Dedifferentiated amniotic fluid mesenchymal stem cell (primary cell): ENCODE measurements around the gene STAT4.
A peak's percentile ranks its signal among the peaks of the same experiment; 100 is the strongest.

Source experiments
- DNase-seq: peaks from one replicate; pipeline ENCODE4 v3.0.0-alpha.2; 2016; ENCODE audit errors: extremely low spot score

Gene STAT4

GRCh38 chr2:191014653-191015020 lies 136.2 kb downstream of the STAT4 start:
- DNase-seq, result no peak

DNA sequence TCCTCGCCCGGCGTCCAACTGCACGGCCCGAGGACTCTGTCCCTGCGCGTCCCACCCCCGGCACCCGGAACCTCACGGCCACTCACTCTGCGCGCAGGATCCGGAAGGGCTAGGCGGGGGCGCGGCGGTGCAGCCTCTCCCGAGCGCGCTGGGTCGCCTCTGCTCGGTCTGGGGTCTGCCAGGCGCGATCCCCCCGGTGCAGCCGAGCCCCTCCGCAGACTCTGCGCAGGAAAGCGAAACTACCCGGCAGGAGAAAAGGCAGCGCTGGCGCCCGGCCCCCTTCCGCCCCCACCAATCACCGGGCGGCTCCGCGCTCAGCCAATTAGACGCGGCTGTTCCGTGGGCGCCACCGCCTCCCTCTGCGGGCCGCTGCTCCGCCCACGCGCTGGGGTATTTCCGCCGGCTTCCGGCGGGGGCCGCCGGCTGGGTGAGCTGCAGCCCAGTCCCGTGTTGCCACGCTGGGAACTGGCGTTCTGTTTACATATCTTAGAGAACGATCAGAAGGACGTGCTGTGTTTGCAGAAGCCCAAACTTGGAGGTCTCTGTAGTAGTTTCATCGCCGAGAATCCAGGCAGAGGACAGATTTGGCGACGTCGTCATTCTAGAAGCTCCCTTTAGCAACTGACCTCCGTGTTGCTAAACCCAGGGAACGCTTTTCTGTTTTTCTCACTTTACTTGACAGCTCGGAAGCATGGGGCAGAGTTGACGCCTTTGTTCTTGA lies 136.7 kb downstream of the STAT4 start, which contains the start of gene STAT1:
TSS of gene STAT1 (minus strand) at position 240 of the 721 bp plus-strand sequence. CDS start 4,168 bp downstream, outside the sequence.
- peak; percentile 86 for DNase-seq

GRCh38 chr2:191013682-191013931 lies 137.2 kb downstream of the STAT4 start:
- DNase-seq, result no peak

- no peak for DNase-seq
Measured at GRCh38 chr2:191012845-191013681, 137.7 kb downstream of the STAT4 start.

- no peak for DNase-seq
Measured at GRCh38 chr2:191012346-191012745, 138.4 kb downstream of the STAT4 start.

DNA sequence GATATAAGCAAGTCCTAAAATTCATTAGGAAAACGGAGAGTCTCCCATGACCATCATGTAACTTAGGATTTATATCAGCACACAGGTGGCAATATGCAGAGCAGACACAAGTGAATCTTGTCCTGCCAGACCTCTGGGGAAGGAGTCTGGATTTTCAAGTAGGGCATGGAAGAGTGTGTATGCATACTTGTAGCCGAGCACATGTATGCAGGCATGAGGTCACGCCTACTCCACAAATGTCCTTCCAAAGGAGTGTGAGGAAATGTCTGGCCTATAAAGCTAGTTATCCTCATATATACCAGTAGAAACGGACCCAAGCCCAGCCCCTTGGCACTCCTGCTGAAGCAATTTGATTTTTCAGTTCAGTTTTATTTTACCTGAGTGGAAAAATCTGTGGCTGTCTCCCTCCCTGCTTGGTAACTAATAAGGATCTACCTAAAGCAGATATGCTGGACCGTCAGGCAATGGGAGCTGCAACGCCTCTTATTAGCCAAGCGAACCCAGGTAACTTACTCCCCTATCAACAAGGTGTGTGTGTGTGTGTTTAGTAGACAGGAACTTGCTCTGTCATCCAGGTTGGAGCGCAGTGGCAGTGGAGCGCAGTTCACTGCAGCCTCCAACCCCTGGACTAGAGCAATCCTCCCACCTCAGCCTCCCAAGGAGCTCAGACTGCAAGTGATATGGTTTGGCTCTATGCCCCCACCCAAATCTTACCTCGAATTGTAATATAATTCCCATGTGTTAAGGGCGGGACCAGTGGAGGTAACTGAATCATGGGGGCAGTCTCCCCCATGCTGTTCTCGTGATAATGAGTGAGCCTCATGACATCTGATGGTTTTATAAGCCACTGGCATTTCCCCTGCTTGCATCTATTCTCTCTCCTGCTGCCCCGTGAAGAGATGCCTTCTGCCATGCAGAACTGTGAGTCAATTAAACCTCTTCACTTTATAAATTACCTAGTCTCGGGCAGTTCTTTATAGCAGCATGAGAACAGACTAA lies 139.6 kb downstream of the STAT4 start:
- DNase-seq, result no peak

DNA sequence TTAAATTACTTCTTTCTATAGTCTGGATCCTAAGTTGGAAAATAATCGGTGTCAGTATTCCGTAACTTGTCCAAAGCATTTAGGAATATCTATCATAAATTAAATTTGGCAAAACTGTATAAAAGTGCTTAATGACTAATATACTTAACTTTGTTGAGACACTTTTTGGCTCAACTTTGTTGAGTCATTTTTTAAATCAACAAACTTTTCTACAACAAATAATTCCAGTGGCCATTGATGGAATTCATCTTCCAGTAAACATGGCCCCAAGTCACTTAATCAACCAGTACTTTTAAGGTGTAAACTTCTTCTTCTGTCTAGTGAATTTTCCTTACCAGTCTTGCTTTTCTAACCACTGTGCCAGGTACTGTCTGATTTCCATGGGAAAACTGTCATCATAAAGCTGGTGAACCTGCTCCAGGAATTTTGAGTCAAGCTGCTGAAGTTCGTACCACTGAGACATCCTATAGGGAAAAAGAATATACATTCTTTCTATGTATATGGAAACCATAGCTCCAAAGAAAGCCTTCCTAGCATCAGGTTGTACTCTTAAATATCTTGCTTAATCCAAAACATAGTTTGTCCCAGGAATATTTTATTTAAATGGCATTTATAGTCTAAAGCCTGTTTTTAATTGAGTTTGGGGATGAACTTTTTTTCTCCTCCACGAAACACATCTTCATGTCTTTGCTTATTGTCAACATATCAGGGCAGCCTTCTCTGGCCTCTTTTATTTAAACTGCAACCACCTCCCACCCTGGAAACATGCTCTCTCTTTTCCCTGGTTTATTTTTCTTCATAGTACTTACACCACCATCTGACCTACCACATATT lies 141.0 kb downstream of the STAT4 start:
- DNase-seq, result no peak

DNA sequence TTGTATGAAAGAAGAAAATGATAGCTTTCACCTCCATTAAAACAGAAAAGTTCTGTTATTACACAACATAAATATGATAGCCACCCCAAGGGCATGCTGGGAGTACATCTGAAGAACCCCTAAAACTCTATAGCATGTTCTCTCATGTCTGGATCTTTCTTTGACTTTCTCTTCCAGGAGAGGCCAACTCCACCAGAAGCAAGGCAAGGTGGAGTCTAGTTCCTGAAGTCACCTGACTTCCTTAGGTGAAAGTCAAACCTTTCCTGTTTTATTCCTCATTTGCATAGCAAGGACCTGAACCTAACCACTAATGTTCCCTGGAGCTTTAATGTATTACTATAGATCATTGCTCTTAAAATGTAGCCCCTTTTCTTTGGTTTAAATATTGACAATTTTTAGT lies 142.5 kb downstream of the STAT4 start:
- DNase-seq, result no peak

DNA sequence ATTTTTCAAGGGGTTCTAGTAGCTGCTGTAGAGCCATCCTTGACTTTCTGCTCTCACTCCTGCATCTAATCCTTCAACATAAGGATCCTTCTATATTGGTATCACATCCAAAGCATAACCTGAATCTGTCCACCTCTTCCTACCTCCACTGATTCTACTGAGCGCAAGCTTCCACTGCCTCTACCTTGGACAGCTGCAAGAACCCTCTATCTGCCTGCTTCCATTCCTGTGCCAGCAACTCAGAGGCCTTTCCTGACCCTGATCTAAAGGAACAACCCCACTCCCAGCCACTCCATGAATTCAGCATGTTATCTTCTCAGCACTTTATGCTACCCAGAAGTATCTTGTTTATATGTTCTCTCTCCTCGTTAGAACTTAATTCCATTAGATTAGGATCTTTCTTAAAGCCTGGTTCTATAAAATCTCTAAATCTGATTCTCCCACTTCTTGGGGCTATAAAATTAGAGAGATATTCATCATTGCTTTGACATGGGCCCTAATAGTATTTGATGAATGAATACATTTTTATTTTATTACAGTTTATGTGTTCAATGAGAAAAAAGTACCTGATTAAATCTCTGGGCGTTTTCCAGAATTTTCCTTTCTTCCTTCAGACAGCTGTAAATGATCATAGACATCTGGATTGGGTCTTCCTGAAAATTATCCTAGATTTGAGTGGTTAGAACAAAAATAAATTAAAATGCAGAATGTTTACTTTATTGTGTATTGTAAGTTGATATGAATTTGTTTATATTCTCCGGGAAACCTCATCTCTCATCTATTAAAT lies 143.6 kb downstream of the STAT4 start:
- no peak for DNase-seq

DNA sequence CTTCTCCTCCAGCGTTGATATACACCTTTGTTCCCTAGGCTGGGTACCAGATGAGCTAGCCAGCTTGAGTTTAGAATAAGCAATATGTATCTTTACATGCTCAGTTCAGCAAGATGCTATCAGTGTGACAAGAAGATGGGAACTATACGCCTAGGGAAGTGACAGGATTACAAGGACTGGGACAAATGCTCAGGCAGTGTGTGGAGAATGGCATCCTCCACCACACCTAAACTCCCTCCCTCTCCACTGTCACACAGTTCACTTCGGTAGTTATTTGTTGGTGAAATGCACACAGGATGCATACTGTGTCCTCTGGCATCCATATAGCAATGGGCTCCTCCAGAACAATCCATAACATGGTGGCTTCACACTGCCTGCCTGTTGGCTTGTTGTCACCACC lies 144.5 kb downstream of the STAT4 start:
- DNase-seq, result no peak

DNA sequence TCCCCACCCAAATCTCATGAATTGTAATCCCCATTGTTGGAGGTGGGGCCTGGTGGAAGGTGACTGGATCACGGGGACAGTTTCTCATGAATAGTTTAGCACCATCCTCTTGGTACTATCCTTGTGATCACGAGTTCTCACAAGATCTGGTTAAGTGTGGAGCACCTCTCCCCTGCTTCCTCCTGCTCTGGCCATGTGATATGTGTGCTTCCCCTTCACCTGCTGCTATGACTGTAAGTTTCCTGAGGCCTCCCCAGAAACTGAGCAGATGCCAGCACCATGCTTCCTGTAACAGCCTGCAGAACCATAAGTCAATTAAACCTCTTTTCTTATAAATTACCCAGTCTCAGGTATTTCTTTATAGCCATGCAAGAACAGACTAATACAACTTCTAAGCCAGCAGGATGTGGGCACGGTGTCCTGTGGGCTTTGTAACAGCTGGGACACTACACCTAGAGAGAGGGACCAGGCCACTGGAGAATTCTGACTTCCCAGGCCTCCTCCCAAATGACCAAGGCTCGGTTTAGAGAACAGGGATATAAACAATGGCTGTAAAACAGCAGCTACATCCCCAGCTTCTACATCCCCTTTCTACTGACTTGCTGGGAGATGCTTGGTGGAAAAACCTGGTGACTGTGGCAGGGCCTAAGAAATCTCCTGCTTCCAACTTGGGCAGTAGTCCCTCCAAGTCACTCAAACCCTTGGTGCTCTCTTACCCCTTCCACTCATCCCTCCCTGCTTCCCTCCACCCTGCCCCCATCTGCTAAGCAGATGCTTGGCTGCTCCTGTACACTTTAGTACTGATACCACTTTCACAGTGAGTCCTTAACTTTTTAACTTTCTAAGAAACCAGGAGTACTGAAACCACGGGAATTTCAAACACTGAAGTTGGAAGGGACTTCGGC lies 147.1 kb downstream of the STAT4 start:
- no peak for DNase-seq

DNA sequence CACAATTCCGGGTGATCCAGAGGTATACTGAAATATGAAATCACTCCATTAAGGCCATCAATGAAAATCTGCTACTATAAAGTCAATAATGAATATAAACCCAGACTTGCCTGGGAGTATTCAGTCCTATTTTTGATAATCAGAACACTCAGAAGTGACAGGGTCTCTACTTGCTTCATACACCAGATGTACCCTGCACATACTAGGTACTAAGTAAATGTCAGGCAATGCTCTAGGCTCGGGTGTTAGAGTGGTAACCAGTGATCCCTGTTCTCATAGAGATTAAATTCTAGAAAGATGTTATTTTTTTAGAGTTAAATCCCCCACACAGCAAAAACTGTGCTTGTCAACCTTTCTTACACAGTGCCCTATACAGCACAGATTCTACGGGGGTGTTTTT lies 149.2 kb downstream of the STAT4 start:
- DNase-seq, result no peak

GRCh38 chr2:191001032-191001431 lies 149.8 kb downstream of the STAT4 start:
- no peak for DNase-seq

GRCh38 chr2:190999949-191000665 lies 150.7 kb downstream of the STAT4 start:
- DNase-seq, result no peak

DNA sequence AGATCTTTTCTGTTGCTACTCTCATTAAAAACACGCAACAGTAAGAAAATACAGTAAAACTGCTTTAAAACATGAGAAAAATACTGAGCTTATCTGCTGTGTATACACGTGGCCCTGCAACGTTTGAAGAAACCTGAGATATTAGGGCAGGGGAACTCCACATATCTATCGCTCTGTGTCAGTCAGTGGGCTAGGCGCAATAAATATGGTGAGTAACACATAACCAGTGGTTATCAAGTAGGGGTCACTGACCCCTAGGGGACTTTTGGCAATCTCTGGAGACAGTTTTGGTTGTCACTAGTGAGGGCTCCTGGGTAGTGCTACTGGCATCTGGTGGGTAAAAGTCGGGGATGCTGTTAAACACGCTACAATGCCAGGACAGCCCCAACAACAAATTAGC lies 151.7 kb downstream of the STAT4 start:
- DNase-seq, result no peak

GRCh38 chr2:190997526-190998113 lies 153.2 kb downstream of the STAT4 start:
- no peak for DNase-seq

DNA sequence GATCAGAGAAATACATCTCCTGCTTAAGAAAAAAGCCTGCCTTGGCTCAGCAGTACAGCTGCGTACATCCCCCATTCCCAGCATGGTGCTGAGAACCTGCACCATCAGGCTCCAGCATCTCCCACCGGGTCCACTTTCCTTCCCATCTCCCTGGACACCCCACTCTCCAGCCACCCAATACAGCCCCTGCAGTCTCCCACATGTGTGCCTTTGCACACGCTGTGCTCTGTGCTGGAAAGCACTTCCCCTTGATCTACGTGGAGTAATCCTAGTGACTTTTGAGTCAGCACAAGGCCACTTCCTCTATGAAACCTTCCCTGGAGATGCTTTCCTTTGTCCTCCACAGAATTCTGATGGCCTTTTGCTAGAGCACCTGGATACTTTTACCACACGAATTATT lies 153.8 kb downstream of the STAT4 start:
- DNase-seq, result no peak

DNA sequence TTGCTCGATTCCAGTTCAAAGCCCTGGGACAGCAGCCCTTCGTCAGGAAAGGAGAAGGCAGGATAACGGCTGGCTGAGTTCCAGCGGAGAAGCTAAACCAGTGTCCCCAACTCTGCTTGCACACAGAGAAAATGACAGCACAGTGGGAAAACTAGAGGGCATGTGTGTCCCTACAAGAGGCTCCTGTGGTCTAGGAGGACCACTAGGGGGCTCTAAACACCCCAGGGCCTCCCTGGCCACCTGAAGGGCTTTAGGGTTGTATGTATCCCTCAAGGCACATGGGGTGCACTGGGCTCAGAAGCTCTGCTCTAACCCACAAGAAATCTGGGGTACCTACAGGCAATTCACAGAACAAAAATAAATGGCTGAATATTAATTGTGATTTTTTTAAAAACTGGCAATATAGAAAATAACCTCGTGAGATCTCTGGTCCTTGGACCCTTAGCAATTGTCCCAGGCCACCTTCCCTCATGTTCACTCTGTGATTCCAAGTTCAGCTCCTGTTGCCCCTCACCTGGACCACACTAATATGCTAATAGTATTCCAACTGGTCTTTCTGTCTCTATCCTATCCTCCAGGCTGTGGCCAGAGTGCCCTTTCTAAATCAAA lies 154.4 kb downstream of the STAT4 start:
- DNase-seq, result no peak
